Brain microvascular endothelial cell (primary cell): ENCODE measurements around the gene GRAP.

Source experiments
- DNase-seq: peaks from one replicate; pipeline ENCODE4 v3.0.0-alpha.2; 2020
- H3K27ac ChIP-seq: fragments of 250-450 bp; sonication (Bioruptor Pico); 2 replicates; pipeline ENCODE4 v1.5.1; 2020; ENCODE audit warnings: mild to moderate bottlenecking, moderate library complexity
- H3K27me3 ChIP-seq: fragments of 250-450 bp; sonication (Bioruptor Pico); replicated peaks from 2 replicates; pipeline ENCODE4 v1.5.1; 2020; ENCODE audit warnings: mild to moderate bottlenecking
- H3K36me3 ChIP-seq: fragments of 250-450 bp; sonication (Bioruptor Pico); replicated peaks from 2 replicates; pipeline ENCODE4 v1.5.1; 2020; ENCODE audit warnings: mild to moderate bottlenecking
- H3K4me3 ChIP-seq: 2 replicates; pipeline ENCODE4 v1.5.1; 2011; ENCODE audit warnings: low read depth, mild to moderate bottlenecking, control low read depth, low read length, moderate library complexity
- in situ Hi-C: cut with HindIII; loops from 2 replicates; pipeline ENCODE4 v1.10.0; 2017; ENCODE audit warnings: low sequenced_read_pairs, low pct_ligation_motif_present
- TF ChIP-seq, protein P1 (sequence below): IDR thresholded peaks from 2 replicates; pipeline ENCODE4 v1.5.1; 2011; ENCODE audit warnings: low read depth, mild to moderate bottlenecking, moderate library complexity, low read length, control low read depth, inconsistent platforms; ENCODE audit errors: missing control alignments

GRAP gene

GRCh38 chr17:19010729-19011505, 35.8 kb downstream of the GRAP start:
- TF ChIP-seq, protein P1, sequence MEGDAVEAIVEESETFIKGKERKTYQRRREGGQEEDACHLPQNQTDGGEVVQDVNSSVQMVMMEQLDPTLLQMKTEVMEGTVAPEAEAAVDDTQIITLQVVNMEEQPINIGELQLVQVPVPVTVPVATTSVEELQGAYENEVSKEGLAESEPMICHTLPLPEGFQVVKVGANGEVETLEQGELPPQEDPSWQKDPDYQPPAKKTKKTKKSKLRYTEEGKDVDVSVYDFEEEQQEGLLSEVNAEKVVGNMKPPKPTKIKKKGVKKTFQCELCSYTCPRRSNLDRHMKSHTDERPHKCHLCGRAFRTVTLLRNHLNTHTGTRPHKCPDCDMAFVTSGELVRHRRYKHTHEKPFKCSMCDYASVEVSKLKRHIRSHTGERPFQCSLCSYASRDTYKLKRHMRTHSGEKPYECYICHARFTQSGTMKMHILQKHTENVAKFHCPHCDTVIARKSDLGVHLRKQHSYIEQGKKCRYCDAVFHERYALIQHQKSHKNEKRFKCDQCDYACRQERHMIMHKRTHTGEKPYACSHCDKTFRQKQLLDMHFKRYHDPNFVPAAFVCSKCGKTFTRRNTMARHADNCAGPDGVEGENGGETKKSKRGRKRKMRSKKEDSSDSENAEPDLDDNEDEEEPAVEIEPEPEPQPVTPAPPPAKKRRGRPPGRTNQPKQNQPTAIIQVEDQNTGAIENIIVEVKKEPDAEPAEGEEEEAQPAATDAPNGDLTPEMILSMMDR = no peak
- in situ Hi-C loops = no loop called here
- H3K4me3 ChIP-seq = no peak overlapping the region
- no peaks in the 10 kb centered on the region for H3K36me3 ChIP-seq
- no peak overlapping the region for H3K27ac ChIP-seq
- H3K27me3 ChIP-seq = no peaks in the 10 kb centered on the region
- DNase-seq = no peak

DNA sequence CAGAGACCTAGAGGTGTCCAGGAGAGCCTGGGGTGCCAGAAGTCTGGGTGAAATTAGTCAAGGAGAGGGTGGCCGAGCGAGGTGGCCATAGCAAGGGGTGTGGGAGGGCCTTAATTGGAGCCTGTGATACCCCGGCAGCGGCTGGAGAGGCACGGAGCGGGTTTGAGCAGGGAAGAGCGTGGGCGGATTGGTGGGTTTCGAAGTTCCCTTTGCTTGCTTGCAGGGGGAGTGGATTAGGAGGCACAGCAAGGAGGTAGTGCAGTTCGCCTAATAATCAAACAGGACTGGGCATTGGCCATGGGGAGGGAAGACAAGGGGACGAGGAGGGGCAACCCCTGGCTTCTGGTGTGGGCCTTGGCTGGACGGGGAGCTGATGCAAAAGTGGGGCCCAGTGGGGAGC, 36.8 kb downstream of the GRAP start:
- H3K27me3 ChIP-seq = no peaks in the 10 kb centered on the region
- no peak overlapping the region for H3K4me3 ChIP-seq
- in situ Hi-C loops = no loop called here
- TF ChIP-seq, protein P1 = no peak
- H3K27ac ChIP-seq = no peak overlapping the region
- H3K36me3 ChIP-seq = no peaks in the 10 kb centered on the region
- DNase-seq = no peak

DNA sequence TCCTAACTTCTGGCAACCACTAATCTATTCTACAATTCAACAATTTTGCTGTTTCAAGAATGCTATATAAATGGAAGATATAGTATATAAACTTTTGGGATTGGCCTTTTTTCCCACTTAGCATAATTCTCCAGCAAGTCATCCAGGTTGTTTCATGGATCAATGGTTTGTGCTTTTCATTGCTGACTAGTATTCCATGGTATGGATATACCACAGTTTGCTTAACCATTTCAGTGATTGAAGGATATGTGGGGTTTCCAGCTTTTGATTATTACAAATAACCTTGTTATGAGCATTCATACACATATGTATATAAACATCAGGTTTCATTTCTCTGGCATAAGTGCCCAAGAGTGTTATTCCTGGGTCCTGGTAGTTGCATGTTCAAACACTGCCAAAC, 40.1 kb downstream of the GRAP start:
- no peak overlapping the region for H3K4me3 ChIP-seq
- H3K36me3 ChIP-seq = no peaks in the 10 kb centered on the region
- in situ Hi-C loops = no loop called here
- no peak for DNase-seq
- H3K27me3 ChIP-seq = no peaks in the 10 kb centered on the region
- TF ChIP-seq, protein P1 = no peak
- H3K27ac ChIP-seq = no peak overlapping the region

DNA sequence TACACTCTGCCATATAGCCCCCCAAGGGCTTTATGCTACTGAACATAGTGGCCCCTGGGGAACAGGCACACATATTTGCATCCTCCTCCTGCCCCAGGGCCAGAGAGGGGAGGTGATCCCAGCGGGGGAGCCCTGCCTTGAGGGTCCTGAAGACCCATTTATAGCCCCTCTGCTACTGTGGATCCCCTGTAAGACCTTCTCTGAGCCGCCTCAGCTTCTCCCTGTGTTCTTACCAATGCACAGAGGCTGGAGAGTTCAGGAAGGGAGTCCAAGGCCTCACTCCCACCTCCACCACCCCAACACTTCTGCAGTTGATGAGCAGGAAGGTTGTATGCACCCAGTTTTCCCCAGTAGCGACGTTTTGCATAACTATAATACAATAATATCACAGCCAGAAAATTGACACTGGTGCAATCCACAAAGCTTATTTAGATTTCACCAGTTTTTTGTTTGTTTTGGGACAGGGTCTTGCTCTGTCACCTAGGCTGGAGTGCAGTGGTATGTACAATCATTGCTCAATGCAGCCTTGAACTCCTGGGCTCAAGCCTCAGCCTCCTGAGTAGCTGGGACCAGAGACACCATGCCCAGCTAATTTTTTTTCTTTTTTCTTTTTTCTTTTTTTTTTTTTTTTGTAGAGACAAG, 40.8 kb downstream of the GRAP start:
- in situ Hi-C loops = no loop called here
- H3K27ac ChIP-seq = no peak overlapping the region
- no peaks in the 10 kb centered on the region for H3K36me3 ChIP-seq
- no peak for DNase-seq
- H3K27me3 ChIP-seq = no peaks in the 10 kb centered on the region
- TF ChIP-seq, protein P1 = no peak
- no peak overlapping the region for H3K4me3 ChIP-seq

DNA sequence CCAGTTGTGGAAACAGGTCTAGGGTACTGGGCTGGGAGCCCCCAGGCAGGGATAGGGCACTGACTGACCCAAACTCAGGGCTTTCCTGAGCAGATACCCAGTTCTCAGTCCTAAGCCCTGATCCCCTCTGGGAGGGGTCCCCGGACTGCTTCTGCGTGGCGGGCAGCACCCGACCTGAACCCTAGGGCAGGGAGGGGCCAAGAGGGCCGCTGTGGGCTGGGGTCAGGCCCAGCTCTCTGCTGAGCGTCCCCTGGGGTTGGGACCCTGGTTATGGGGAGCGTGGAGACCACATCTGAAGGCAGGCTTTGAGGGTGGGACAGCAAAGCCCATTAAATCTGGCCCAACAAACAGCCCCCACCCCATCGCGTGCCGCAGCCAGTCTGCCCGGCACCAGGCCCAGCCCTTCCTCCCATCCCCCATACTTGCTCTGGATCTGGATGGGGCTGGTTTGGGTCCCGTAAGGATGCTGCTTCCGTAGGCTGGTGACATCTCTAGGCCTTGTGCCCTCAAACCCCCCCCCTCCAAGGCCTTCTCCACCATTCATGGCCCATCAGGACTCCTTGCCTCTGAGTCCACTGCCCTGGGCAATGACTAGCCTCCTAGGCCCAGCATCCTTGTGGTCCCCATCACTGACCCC, 41.5 kb downstream of the GRAP start:
- Histone ChIP-seq H3K27me3 (no peaks in the 10 kb centered on the region), H3K36me3 (no peaks in the 10 kb centered on the region), H3K27ac (no peak overlapping the region), H3K4me3 (peak overlapping the region; percentile 43)
- DNase-seq = no peak
- in situ Hi-C loops = no loop called here
- TF ChIP-seq, protein P1 = no peak
